Prostate gland (tissue), 2 donors: Measurements from ENCODE around the gene DMRT1.

Experiments
- CTCF ChIP-seq, 4 experiments: fragments of 200-600 bp in 2 of 4; fragments of 450-650 bp in 2 of 4; sonication (generic) in 2 of 4; IDR thresholded peaks; 1 replicate in 3 of 4; 2 replicates in 1 of 4; pipeline ENCODE4 v1.5.1; 2016 to 2019; ENCODE audit warnings: antibody characterized with exemption in 4 of 4, mild to moderate bottlenecking in 2 of 4, moderate library complexity in 2 of 4
- POLR2A ChIP-seq: fragments of 450-650 bp; IDR thresholded peaks from one replicate; pipeline ENCODE4 v1.6.1; 2016; ENCODE audit warnings: antibody characterized with exemption, mild to moderate bottlenecking

DNA sequence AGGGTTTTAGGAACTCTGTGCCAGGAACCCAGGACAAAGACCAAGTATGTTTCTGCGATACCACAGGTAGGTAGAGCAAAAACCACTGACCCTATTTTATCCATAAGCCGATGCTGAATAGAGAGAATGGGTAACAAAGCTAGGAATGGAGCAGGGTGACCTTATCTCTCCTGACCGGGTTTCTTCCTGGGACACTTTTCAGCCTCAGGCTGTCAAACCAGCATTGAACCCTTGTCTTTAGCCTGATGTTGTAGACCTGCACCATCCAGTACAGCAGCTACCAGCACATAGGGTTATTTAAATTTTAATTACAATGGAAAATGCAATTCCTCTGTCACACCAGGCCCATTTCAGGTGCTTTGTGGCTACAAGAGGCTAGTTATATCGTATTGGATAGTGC, 91.9 kb downstream of the DMRT1 start:
- TF ChIP-seq POLR2A (no peak), CTCF (IDR thresholded peaks at IDR 0.05) (no peak)
